Stimulated activated CD4-positive, alpha-beta T cell treated with anti-CD3 and anti-CD28 coated beads, TNF-alpha, amount 100 ng/mL, for 1 hour (primary cell): ENCODE results near the gene MEGF6.

Experiments
- DNase-seq, 3 donors: peaks; one replicate each; pipeline ENCODE4 v3.0.0-alpha.2; 2020; ENCODE audit warnings: low read depth in 3 of 3, low spot score in 1 of 3

The MEGF6 gene

DNA sequence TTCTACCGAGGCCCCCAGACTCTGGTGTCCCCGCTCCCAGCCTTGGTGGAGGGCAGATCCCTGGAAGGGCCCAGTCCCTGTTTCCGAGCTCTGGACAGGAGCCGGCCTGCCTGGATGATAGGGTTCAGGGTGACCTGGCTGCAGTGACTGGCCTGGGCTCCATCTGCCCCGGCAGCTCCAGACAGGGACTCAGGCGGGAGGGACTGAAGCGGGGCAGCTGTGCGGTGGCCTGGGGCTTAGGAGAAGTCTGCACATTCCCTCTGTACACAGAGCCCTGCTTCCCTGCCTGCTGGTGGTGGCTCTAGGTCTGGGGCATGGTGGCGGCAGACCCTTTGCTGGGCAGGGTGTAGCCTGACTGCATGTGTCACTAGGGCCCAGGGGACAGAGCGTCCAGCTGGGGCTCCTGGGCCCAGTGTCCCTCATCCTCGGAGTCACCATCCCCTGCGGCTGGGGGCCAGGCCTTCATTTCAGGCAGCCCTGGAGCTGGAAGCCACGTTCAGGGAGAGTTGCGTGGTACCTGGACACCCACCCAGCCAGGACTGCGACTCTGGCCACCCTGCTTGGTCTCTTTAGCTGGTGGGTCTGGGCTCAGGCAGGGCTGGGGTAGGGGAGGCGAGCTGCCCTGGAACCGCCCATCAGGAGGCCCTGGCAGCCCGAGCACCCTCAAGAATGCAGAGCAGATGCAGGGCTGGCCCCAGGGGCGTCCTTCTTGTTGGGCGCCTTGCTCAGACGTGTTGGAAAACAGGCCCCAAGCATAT is 147.2 kb downstream of the MEGF6 start:
- no peak for DNase-seq

DNA sequence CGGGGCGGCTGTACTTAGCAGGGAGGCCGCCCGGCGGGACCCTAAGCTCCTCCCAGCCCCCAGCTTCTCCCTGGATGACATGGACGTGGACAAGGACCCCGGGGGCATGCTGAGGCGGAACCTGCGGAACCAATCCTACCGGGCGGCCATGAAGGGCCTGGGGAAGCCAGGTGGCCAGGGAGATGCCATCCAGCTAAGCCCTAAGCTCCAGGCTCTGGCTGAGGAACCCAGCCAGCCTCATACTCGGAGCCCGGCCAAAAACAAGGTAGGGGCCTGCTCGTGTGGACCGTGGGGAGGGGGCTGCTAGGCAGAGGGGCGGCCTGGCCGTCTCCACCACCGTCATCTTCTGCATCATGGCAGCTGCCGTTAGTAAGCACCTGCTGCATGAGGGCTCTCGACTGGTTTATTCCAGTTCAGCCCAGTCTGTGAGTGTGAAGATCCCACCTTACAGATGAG is 147.9 kb downstream of the MEGF6 start:
- DNase-seq, result no peak

GRCh38 chr1:3463013-3463385 is 148.3 kb downstream of the MEGF6 start:
- no peak for DNase-seq

GRCh38 chr1:3462356-3463012 is 148.8 kb downstream of the MEGF6 start:
- DNase-seq, result no peak

DNA sequence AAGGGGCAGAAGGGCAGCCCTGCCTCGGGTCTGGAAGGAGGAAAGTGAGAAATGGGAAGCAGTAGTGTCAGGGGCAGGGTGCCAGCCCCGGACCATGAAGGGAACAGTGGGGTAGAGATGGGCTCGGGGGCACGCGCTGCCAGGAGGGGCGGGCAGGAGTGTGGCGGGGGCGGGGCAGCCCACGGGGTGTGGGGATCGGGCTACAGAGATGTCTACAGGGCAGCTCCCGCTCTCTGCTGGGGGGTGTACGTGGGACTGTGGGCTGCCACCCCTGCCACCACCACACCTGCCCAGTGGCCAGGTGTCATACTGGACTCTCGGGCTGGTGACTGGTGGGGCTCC is 149.4 kb downstream of the MEGF6 start:
- DNase-seq, result no peak

DNA sequence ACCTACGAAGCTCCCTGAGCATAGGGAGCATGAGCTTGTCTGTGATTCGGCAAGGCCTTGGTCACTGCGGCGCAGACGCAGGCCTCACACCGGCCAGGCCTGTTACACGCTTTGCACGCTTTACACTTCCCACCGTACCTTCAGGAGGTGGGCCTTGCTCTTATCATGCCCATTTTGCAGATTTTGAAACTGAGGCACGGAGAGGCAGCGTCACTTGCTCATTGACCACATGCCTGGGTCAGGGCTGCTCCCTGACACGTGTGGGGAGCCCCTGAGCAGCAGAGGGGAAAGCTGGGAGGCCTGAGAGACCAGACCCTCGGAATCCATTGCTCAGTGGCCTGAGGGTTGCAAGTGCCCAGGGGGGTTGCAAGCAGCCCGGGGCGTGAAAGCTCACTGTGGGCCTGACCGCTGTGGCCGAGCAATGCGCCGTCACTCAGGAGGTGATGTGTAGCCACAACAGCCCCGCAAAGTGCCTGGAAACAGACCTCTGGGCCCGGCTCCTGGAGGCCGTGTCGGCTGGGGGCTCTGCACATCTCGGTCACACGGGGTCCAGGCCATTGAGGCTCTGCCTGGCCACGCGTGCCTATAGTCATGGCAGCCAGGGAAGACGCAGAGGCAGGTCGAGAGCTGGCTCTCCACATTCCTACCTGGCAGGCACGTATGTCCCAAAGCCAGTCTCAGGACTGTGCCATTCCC is 149.9 kb downstream of the MEGF6 start:
- DNase-seq, result no peak

GRCh38 chr1:3460672-3461131 is 150.6 kb downstream of the MEGF6 start:
- DNase-seq, result no peak

DNA sequence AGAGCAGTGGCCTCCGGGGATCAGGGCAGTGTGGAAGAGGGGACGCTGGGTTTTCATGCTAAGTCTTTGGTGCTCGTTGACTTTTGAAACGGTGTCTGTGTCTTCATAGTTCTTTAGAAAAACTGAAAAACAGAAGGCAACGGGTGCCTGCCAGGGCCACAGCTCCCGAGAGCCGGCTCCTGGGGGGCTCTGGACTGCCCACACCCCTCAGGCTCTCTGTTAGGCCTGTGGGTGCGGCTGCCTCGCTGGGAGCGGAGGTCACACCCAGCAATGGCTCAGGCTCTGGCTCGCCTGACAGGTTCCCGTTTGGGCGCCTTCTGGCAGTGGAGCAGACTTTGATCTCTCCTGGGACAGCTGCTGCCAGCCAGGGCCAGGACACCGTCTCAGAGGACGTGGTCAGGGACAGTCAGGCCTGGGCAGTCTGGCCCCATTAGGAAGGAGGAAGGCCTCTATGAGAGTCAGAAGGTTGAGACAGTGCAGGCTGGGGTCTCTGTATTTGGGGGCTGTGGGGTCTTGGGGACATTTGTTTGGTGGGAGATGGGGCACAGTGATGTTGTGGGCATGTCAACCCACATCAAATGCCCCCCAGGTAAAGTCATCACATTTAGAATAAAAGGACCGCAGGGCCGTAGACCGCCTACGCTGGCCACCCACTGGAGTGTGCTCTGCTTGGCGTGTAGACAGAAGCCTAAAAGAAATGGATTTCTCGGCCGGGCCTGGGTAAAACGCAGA is 151.2 kb downstream of the MEGF6 start:
- DNase-seq, result no peak

DNA sequence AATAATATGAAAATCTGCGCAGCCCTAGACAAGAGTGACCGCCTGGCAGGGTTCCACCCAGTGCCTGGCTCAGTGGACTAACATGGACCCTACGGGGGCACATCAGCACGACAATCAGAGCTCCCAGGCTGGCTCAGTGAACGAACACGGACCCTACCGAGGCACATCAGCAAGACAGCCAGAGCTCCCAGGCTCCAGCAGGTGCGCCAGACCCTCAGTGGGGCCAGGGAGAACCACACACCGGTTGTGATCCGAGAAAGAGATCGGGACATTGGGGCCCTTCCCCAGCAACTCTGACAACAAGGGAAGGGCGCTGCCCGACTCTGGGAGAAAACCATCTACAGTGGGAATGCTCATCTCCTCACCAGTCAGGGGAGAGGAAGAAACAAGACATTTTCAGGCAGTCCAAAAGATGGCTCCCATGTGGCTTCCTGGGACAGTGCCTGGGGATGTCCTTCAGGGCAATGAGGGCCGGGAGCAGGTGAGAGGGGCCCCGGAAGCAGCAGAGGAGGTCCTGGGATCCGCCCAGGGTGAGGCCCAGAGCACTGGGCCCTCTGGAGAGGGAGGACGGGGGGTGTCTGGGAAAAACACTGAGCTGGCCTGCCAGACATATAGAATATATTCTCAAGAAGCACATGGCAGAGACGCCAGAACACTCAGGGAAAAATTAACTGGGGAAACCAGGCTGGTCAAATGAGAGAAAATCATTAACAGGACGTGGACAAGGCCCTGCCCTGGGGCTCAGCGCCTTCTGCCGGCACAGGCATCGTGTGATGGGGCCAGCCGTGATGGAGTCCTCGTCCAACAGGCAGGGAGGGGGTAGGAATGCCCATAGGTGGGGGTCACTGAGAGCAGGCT is 152.0 kb downstream of the MEGF6 start:
- no peak for DNase-seq

DNA sequence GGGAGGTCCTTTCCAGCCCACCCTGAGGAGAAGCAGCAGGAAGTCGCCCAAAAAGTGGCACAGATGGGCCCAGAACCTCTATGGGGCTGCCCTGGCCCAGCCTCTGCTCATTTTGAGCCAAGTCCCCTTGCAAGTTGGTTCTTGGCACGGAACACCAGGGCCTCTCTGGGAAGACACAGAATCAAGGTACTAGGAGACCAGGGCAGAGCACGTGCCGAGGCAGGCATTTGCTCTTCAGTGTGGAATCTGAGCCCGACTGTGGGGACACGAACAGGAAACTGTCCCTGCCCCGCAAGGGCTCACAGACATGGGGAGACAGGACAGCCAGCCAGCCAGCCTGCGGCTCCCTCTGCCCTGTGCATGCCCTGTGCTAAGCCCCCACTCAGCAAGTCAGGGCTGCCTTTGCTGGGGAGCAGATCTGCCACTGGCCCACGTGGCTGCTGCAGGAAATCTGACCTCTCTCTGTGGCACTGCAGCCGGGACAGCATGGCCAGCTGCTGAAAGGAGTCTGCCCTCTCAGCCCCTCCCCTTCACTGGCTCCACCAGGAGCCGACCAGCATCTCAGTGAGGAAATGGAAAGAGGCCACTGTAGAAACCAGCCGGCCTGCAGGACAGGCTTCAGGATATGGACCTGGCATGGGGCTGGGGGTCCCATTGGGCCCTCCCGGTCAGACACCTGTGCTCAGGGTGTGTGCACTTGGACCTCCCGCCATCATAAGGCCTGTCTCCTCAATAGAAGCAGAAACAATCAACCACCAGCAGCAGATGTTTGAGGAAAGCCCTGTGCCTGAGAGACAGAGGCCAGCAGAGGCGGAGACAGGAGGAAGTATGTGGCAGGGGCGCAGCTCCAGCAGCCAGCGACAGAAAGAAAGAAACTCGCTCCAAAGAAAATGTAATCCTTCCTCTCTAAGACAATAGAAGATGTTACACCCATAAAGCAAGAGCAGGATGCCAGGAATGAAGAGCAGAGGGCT is 153.1 kb downstream of the MEGF6 start:
- no peak for DNase-seq

GRCh38 chr1:3456964-3457909 is 154.1 kb downstream of the MEGF6 start:
- no peak for DNase-seq

DNA sequence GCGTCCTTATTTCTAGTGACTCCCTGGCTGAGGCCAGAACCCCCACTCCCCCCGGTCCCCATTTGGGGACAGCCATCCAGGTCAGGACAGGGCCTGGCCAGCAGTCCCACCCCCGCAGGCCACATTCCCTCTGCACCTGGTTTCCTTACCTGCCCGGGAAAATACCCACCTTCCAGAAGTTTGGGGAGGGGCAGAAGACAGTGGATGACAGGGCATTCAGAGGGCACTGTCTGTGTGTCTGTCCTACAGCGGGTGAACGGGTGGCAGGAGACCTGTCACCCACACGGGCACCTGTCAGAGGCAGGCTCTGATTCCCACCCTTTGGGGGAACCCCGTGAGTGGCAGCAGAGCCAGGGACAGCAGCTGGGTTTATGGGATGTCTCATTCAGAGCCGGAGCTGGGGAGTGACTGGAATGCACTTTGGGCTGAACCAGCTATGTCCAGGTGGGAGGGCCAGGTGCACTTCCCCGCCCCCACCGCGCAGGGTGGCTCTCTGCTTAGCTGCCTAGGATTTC is 154.8 kb downstream of the MEGF6 start:
- DNase-seq, result no peak

DNA sequence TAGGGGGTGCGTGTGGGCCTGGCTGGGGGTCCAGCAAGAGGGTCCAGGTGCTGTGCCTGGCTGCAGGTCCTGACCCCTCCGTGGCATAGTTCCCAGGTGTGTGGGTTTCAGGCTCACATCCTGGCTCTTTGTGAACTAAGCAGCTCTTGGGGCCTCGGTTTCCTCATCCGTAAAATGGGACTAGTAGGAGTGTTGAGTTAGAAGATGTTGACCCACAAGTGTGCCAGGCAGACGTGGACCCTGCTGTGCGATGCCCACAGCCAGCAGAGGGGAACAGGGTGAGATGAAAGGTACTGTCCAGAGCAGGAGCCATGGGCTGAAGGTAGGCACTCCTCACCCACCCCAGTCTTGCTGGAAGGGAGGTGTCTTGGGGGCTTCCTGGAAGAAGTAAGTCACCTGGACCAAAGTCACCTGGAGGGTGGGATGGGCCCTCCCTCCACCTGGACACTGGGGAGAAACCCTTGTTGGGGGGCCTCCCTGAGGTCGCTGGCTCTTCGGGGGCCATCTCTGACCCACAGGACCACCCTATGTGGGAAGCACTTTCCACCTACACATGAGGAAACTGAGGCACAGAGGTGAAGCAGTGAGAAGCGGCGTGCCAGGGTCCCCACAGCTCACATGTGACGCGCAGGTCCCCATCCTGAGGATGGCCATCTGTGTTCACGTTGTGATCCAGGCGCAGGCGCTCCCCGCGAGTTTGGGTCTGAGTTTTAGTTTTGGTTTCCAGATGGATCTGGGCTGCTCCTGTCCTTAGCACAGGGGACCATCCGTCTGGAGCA is 155.4 kb downstream of the MEGF6 start:
- no peak for DNase-seq

DNA sequence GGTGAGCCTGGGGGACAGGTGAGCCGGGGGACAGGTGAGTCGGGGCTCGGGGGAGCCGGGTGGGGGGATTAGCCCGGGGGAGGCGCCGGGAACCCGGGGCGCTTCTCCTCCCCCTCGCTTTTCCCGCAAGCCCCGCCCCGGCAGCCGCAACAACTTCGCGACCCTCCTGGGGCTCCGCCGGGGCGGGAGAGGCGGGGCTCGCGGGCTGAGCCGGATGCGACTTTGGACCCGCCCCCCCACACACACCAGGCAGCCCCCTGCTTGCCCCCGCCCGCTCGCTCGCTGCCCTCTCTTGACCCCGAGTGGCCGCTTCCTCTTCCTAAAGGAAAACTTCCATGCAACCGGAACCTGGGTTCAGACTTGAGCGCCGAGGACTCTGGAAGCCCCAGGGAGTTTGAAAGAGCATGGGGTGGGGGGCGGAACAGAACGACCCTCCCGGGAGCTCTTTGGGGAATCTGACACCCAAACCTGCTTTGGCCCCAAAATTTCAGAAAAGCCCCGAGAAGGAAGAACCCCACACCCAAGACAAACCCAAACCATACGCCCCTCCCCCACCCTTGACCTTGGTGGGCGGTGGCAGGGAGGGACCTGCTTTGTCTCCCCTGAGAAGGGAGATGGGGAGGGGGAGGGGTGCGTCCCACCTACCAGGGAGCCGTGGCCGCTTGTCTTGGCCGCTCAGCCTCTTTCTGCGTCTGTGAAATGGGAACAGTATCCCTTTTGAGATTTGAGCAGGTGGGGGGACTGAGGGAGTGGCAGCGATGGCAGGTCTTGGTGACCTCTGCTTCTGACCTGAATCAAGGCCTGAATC is 156.3 kb downstream of the MEGF6 start:
- no peak for DNase-seq

DNA sequence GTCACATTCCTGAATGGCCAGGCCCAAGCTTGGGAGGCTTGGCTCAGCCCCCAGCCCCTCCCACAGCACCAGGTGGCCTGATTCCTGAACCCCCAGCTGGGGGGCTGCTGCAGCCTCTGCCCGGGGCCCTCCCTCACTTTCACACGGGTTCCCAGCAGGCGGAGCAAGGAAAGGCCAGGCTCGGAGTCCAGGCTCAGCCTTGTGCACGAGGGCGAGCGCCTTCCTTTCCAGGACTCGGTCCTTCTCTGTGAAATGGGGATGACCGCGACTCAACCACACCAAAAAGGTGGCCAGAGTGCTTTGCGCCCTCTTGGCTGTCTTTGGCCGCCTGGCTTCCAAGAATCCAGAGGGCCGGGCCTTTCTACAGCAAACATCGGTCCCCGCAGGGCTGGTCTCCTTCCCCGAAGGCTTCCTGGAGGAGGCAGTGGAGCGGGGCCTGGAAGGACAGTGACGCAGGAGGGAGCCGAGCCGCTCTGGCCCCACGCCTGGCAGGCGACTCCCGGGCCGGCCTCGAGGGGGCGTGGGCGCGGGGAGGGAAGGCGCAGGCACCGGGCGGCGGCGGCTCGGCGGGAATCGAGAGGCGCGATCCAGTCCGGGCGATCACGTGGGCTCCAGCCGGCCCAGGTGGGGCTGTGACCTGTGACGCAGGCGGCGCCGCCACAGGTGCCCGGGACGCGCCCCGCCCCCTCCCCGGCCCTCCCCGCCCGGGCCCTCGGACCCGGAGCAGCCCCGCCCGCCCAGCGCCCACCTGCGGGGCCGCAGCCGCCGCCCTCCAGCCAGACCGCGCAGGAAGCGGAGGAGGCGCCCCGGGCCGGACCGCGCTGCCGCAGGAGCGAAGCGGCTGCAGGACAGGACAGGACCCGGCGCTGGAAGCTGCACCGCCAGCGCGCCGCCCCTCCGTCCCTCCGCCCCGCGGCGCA is 157.2 kb downstream of the MEGF6 start, which contains the start of gene ARHGEF16:
Gene ARHGEF16 (plus strand): TSS at position 775 of the 920 bp plus-strand sequence. CDS start 8,420 bp downstream, outside the sequence.
- no peak for DNase-seq
